ENCODE results near the gene WDR18. TPM values are rescaled to one million over a fixed set of nuclear protein-coding genes. Genes with fewer than 3 reads are reported as not detected.

Gene WDR18
- total and polyA plus RNA-seq, 2 donors from 2014 or later = 40.3 to 77.2 TPM

- no peaks in the 10 kb centered on the region for H3K27me3 ChIP-seq (ENCODE audit: control insufficient read depth, insufficient read depth, low read length)
- H3K4me3 ChIP-seq (ENCODE audit: low read length in 3 of 3) = no peak overlapping the region
- H3K36me3 ChIP-seq (ENCODE audit: control insufficient read depth in 2 of 3, insufficient read depth in 3 of 3, low read length in 3 of 3) = no peaks in the 10 kb centered on the region
- TF ChIP-seq CTCF (IDR thresholded peaks at IDR 0.05; ENCODE audit: borderline replicate concordance, extremely low read depth, insufficient read depth) = no peak
- no peak for FAIRE-seq
- H3K27ac ChIP-seq (ENCODE audit: low read depth in 2 of 2, low read length in 2 of 2) = no peak overlapping the region
- peak in 1 of 5 donors; percentile 76 for DNase-seq
- no peak overlapping the region for H3K9ac ChIP-seq (ENCODE audit: low read length in 3 of 3)
- H3K9me3 ChIP-seq (ENCODE audit: control insufficient read depth in 2 of 3, insufficient read depth in 1 of 3, low read length in 3 of 3) = no peaks in the 10 kb centered on the region
- H3K4me1 ChIP-seq (ENCODE audit: control insufficient read depth in 2 of 3, insufficient read depth in 2 of 3, low read depth in 1 of 3, low read length in 3 of 3) = peaks cover 0 to 27% (median 9%) of the 10 kb centered on the region in 3 donors
- intact Hi-C loops (cut with DNase I) = no loop called here
Measured at GRCh38 chr19:947090-947706, 36.9 kb upstream of the WDR18 start.

GRCh38 chr19:947707-948539 lies 36.2 kb upstream of the WDR18 start:
- intact Hi-C loops (cut with DNase I) = no loop called here
- H3K9ac ChIP-seq (ENCODE audit: low read length in 3 of 3) = no peak overlapping the region

GRCh38 chr19:948842-949496 lies 35.2 kb upstream of the WDR18 start:
- no peaks in the 10 kb centered on the region for H3K36me3 ChIP-seq (ENCODE audit: control insufficient read depth in 2 of 3, insufficient read depth in 3 of 3, low read length in 3 of 3)
- H3K9ac ChIP-seq (ENCODE audit: low read length in 3 of 3) = no peak overlapping the region
- no peaks in the 10 kb centered on the region for H3K9me3 ChIP-seq (ENCODE audit: control insufficient read depth in 2 of 3, insufficient read depth in 1 of 3, low read length in 3 of 3)
- intact Hi-C loops (cut with DNase I) = no loop called here
- no peak for TF ChIP-seq CTCF (IDR thresholded peaks at IDR 0.05; ENCODE audit: borderline replicate concordance, extremely low read depth, insufficient read depth)
- H3K27ac ChIP-seq (ENCODE audit: low read depth in 2 of 2, low read length in 2 of 2) = no peak overlapping the region
- H3K27me3 ChIP-seq (ENCODE audit: control insufficient read depth, insufficient read depth, low read length) = no peaks in the 10 kb centered on the region
- FAIRE-seq (no peak), DNase-seq (peak in 1 of 5 donors; percentile 75)
- H3K4me3 ChIP-seq (ENCODE audit: low read length in 3 of 3) = no peak overlapping the region
- H3K4me1 ChIP-seq (ENCODE audit: control insufficient read depth in 2 of 3, insufficient read depth in 2 of 3, low read depth in 1 of 3, low read length in 3 of 3) = peaks cover 0 to 33% (median 9%) of the 10 kb centered on the region in 3 donors

More at GRCh38 chr19:947707-948539, 36.2 kb upstream of the WDR18 start:
- DNase-seq (peak in 2 of 5 donors; percentile 60 to 89), FAIRE-seq (no peak)
- Histone ChIP-seq H3K4me3 (ENCODE audit: low read length in 3 of 3) (no peak overlapping the region), H3K36me3 (ENCODE audit: control insufficient read depth in 2 of 3, insufficient read depth in 3 of 3, low read length in 3 of 3) (no peaks in the 10 kb centered on the region), H3K27ac (ENCODE audit: low read depth in 2 of 2, low read length in 2 of 2) (no peak overlapping the region), H3K9me3 (ENCODE audit: control insufficient read depth in 2 of 3, insufficient read depth in 1 of 3, low read length in 3 of 3) (no peaks in the 10 kb centered on the region), H3K4me1 (ENCODE audit: control insufficient read depth in 2 of 3, insufficient read depth in 2 of 3, low read depth in 1 of 3, low read length in 3 of 3) (peaks cover 0 to 29% (median 9%) of the 10 kb centered on the region in 3 donors), H3K27me3 (ENCODE audit: control insufficient read depth, insufficient read depth, low read length) (no peaks in the 10 kb centered on the region)
- TF ChIP-seq CTCF (IDR thresholded peaks at IDR 0.05; ENCODE audit: borderline replicate concordance, extremely low read depth, insufficient read depth) = no peak
